KOPT-K1 (cell line): ENCODE results near the gene AGBL3.
A peak's percentile ranks its signal among the peaks of the same experiment; 100 is the strongest.
"Not testable (repeated sequence)": the region's sequence is repeated elsewhere in the genome, so short reads cannot be mapped to it uniquely, and the experiment has no call there.

Source experiments
- H3K27ac ChIP-seq: fragments of 200-600 bp; sonication (generic); 2 replicates; pipeline ENCODE4 v1.5.1; 2016; ENCODE audit warnings: antibody characterized with exemption, mild to moderate bottlenecking, low read depth, low read length; ENCODE audit not compliant: poor library complexity, severe bottlenecking
- H3K36me3 ChIP-seq: fragments of 200-600 bp; sonication (generic); 2 replicates; pipeline ENCODE4 v1.5.1; 2017; ENCODE audit warnings: antibody characterized with exemption, mild to moderate bottlenecking, low read length, moderate library complexity; ENCODE audit not compliant: insufficient read depth
- H3K9me3 ChIP-seq: fragments of 200-600 bp; sonication (generic); 2 replicates; pipeline ENCODE4 v1.5.1; 2017; ENCODE audit warnings: antibody characterized with exemption, low read length, mild to moderate bottlenecking; ENCODE audit not compliant: insufficient read depth, poor library complexity, severe bottlenecking

Gene AGBL3

DNA sequence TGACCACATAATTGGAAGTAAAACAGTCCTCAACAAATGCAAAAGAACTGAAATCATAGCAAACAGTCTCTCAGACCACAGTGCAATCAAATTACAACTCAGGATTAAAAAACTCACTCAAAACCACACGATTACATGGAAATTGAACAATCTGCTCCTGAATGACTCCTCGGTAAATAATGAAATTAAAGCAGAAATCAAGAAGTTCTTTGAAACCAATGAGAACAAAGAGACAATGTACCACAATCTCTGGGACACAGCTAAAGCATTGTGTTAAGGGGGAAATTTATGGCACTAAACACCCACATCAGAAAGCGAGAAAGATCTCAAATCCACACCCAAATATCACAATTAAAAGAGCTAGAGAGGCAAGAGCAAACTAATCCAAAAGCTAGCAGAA, 138.3 kb downstream of the AGBL3 start:
- not testable (repeated sequence) for H3K36me3 ChIP-seq, H3K9me3 ChIP-seq, H3K27ac ChIP-seq

- Histone ChIP-seq H3K27ac (no peak overlapping the region), H3K9me3 (peaks cover 14% of the 10 kb centered on the region), H3K36me3 (no peaks in the 10 kb centered on the region)
These were observed 142.6 kb downstream of the AGBL3 start for GRCh38 chr7:135128931-135129330.

- no peaks in the 10 kb centered on the region for H3K36me3 ChIP-seq
- no peak overlapping the region for H3K27ac ChIP-seq
- peaks cover 14% of the 10 kb centered on the region for H3K9me3 ChIP-seq
These were observed 143.3 kb downstream of the AGBL3 start for GRCh38 chr7:135129579-135129978.

GRCh38 chr7:135143885-135144668, 157.8 kb downstream of the AGBL3 start:
- Histone ChIP-seq H3K27ac (no peak overlapping the region), H3K36me3 (no peaks in the 10 kb centered on the region), H3K9me3 (no peaks in the 10 kb centered on the region)

DNA sequence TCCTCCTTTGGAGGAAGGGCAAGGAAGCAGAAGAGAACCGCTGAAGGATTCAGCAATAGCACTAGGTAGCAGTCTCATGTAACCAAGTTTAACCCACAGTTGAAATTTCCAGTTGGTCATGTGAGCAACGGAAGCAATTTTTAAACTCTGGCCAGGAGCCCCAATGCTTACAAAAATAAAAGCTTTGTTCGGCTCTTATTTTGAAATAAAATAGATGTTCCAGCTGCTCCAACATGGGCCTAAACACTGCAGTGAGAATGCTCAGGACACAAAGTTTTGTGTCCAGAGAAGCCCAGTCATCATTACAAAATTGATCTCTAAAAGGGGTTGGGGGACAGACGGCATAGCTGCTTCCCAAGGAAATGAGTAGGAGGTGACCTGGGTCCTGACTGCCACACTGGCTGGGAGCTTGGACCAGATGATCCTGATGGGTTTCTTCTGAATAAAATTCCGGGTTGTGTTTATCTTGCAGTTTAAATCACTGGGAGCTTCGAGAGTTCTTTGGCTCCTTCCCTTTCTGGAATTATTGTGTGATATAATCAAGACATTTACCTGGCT, 161.1 kb downstream of the AGBL3 start:
- H3K36me3 ChIP-seq, result no peaks in the 10 kb centered on the region
- no peaks in the 10 kb centered on the region for H3K9me3 ChIP-seq
- peak overlapping the region; percentile 50 for H3K27ac ChIP-seq

GRCh38 chr7:135147899-135148721, 161.8 kb downstream of the AGBL3 start, which contains the start of gene TMEM140:
TSS of gene TMEM140 (plus strand) at chr7:135148072. CDS start at chr7:135164442, 16,370 bp downstream.
- Histone ChIP-seq H3K9me3 (no peaks in the 10 kb centered on the region), H3K36me3 (no peaks in the 10 kb centered on the region), H3K27ac (peak within 1 kb of the TSS; percentile 50)

DNA sequence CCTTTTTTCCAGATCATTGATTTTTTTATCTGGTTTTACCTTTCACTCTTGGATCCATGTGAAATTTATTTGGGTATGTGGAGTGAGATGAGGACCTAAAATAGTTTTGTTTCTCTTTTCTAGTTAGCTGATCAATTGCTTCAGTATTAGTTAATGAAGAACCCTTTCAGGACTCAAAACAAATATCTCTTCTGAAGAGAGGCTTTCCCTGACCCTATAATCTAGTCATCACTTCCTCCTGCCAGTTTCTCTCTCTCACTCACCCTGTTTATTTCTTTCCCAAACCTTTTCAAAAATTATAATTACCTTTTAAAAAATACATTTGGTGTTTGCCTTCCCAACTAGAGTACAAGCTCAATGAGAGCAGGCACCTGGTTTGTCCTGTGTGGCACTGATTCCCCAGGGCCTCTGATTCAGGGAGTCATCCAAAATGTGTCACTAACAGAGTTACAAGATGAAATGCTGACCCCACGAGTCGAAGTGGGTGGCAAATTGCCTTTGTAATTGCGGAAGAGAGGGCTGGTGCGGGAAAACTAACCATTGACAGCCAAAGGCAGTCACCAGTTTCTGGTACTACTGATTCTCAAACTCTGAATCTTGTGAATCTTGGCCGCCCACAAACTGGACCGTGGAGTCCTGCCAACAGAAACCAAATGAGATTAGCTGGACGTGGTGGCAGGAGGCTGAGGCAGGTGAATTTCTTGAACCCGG, 163.9 kb downstream of the AGBL3 start:
- no peak overlapping the region for H3K27ac ChIP-seq

DNA sequence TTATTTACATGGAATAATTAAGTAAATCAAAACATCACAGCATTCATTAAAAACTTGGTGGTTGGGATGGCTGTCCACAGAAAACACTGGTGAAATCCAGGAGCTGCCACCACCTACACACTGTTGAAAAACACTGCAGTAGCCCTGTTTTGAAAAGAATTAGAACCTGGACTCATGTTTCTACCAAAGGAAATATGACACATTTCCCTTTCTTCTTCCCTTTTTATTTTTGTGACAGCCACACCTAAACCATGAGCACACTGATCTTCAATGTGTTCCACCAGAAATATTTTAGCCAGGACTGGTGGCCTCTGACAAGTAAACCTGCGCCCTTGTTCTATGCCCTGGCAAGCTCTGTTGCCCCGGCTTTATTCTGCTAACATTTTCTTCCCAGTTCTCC, 164.8 kb downstream of the AGBL3 start:
- Histone ChIP-seq H3K27ac (no peak overlapping the region), H3K36me3 (no peaks in the 10 kb centered on the region), H3K9me3 (peaks cover 15% of the 10 kb centered on the region)

More for the DNA sequence above, 163.9 kb downstream of the AGBL3 start:
- Histone ChIP-seq H3K36me3 (no peaks in the 10 kb centered on the region), H3K9me3 (peaks cover 6% of the 10 kb centered on the region)

DNA sequence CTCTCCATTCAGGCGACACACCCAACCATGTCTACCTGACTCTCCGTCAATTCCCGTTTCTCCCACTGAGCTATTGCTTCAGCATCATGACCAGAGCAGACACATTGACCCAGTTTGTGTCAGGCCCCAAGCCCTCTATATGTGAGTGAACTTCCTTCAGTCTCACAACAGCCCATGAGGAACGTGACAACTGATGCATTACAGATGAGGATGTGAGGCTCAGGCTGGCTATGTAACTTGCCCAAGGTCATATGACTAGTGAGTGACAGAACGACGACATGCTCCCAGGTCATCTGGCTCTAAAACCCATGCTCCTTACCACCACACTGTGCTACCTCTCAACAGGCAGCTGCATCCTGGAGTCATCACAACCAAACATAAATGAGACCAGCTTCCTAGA, 165.2 kb downstream of the AGBL3 start:
- peaks cover 19% of the 10 kb centered on the region for H3K9me3 ChIP-seq
- H3K36me3 ChIP-seq, result no peaks in the 10 kb centered on the region
- no peak overlapping the region for H3K27ac ChIP-seq

DNA sequence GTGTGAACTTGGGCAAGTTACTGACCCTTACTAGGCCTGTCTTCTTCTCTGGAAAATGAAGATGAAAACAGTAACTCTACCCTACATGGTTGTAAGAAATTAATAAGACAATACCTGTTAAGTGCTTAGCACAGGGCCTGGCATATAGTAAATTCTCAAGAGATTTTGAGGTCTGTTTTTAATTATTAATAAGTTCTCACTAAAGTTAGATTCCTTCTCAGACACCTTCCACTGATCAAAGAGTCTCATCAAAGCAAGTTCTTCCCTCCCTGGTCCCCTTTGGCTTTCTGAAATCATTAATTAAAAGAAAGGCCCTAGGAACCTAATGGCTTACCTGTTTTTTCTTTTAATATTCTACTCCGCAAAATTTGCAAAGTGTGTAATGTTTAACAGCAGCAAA, 166.1 kb downstream of the AGBL3 start:
- Histone ChIP-seq H3K27ac (no peak overlapping the region), H3K9me3 (peaks cover 28% of the 10 kb centered on the region), H3K36me3 (no peaks in the 10 kb centered on the region; the same call in 1 of the 2 replicates)

- no peaks in the 10 kb centered on the region; the same call in 1 of the 2 replicates for H3K36me3 ChIP-seq
- H3K27ac ChIP-seq, result no peak overlapping the region
- H3K9me3 ChIP-seq, result peaks cover 33% of the 10 kb centered on the region
These were observed 168.4 kb downstream of the AGBL3 start for GRCh38 chr7:135154734-135155133.

GRCh38 chr7:135156290-135156689, 170.0 kb downstream of the AGBL3 start:
- peaks cover 33% of the 10 kb centered on the region for H3K9me3 ChIP-seq
- H3K36me3 ChIP-seq, result no peaks in the 10 kb centered on the region; the same call in 1 of the 2 replicates
- H3K27ac ChIP-seq, result no peak overlapping the region

GRCh38 chr7:135158141-135158655, 171.9 kb downstream of the AGBL3 start:
- peaks cover 3% of the 10 kb centered on the region; the same call in 1 of the 2 replicates for H3K36me3 ChIP-seq
- peaks cover 47% of the 10 kb centered on the region for H3K9me3 ChIP-seq
- H3K27ac ChIP-seq, result no peak overlapping the region

GRCh38 chr7:135158874-135159273, 172.6 kb downstream of the AGBL3 start:
- H3K36me3 ChIP-seq, result peaks cover 7% of the 10 kb centered on the region
- H3K27ac ChIP-seq, result no peak overlapping the region
- H3K9me3 ChIP-seq, result peaks cover 43% of the 10 kb centered on the region
